Endothelial cell of umbilical vein (primary cell): ENCODE measurements around the gene MTX1. TPM values are rescaled to one million over a fixed set of nuclear protein-coding genes. Genes with fewer than 3 reads are reported as not detected.

ENCODE experiments used
- BruUV-seq: library from RNA; stranded (reverse); fragments of 400-500 nt; replicated peaks from 2 replicates; lab custom pipeline; 2021; lab: Mats Ljungman, UMichigan
- CTCF ChIA-PET: fragments of 300-600, 350-600 bp; sonication (Branson Sonifier 250); formaldehyde crosslinking; loops from one replicate; lab custom pipeline; 2021; ENCODE audit warnings: antibody characterized with exemption, inconsistent platforms; lab: Charles Lee
- POLR2A ChIA-PET: fragments of 300-600, 350-600 bp; sonication (Branson Sonifier 250); formaldehyde crosslinking; loops from one replicate; lab custom pipeline; 2021; ENCODE audit warnings: antibody characterized with exemption, inconsistent platforms; lab: Charles Lee
- DNase-seq: peaks from one replicate; pipeline ENCODE4 v3.0.0-alpha.2; 2011; ENCODE audit warnings: low read depth, low spot score
- FAIRE-seq: peaks from 2 replicates; lab custom pipeline; 2011; peaks lifted over from hg19 to GRCh38; lab: Jason Lieb, UNC
- H2AFZ ChIP-seq: 2 replicates; pipeline ENCODE4 v1.6.0; 2012; ENCODE audit warnings: low read depth, low read length, control low read depth, inconsistent platforms
- H3K27ac ChIP-seq: 2 replicates; pipeline ENCODE4 v1.5.1; 2011; ENCODE audit warnings: low read depth, mild to moderate bottlenecking, control low read depth, low read length, moderate library complexity; ENCODE audit not compliant: insufficient read depth
- H3K27me3 ChIP-seq, 2 experiments: 2 replicates each; pipeline versions ENCODE4 v1.6.0 to v1.6.1; 2011; ENCODE audit warnings: low read length in 2 of 2, mixed read lengths in 1 of 2; ENCODE audit not compliant: control insufficient read depth in 2 of 2, insufficient read depth in 2 of 2
- H3K36me3 ChIP-seq, 2 experiments: 2 replicates in 1 of 2; 3 replicates in 1 of 2; pipeline ENCODE4 v1.5.1; 2011; ENCODE audit warnings: low read length in 2 of 2, mild to moderate bottlenecking in 1 of 2, moderate library complexity in 1 of 2; ENCODE audit not compliant: control insufficient read depth in 2 of 2, insufficient read depth in 2 of 2; ENCODE audit errors: extremely low read depth in 1 of 2
- H3K4me1 ChIP-seq: 3 replicates; pipeline ENCODE4 v1.5.1; 2011; ENCODE audit warnings: mild to moderate bottlenecking, low read length; ENCODE audit not compliant: control insufficient read depth, insufficient read depth; ENCODE audit errors: extremely low read depth
- H3K4me2 ChIP-seq: 2 replicates; pipeline ENCODE4 v1.6.1; 2011; ENCODE audit warnings: low read length, control low read depth, mixed read lengths; ENCODE audit not compliant: insufficient read depth
- H3K4me3 ChIP-seq, 3 experiments: fragments of 200-600 bp in 1 of 3; sonication (generic), shearing (Covaris generic) in 1 of 3; replicated peaks in 1 of 3; 2 replicates each; pipeline ENCODE4 v1.5.1; 2011 to 2016; ENCODE audit warnings: control low read depth in 3 of 3, low read length in 3 of 3, mild to moderate bottlenecking in 2 of 3, inconsistent platforms in 1 of 3, low read depth in 1 of 3, moderate library complexity in 1 of 3; ENCODE audit not compliant: insufficient read depth in 1 of 3
- H3K79me2 ChIP-seq: 2 replicates; pipeline ENCODE4 v1.6.0; 2012; ENCODE audit warnings: low read length, inconsistent platforms; ENCODE audit not compliant: control insufficient read depth, insufficient read depth
- H3K9ac ChIP-seq: replicated peaks from 2 replicates; pipeline ENCODE3; 2011; ENCODE audit warnings: low read length, control low read depth; ENCODE audit not compliant: insufficient read depth; ENCODE audit errors: extremely low read depth
- H3K9me1 ChIP-seq: replicated peaks from 3 replicates; pipeline ENCODE4 v1.6.0; 2011; ENCODE audit warnings: mild to moderate bottlenecking, low read length; ENCODE audit not compliant: control insufficient read depth, insufficient read depth; ENCODE audit errors: extremely low read depth
- H3K9me3 ChIP-seq: replicated peaks from 2 replicates; pipeline ENCODE4 v1.5.1; 2012; ENCODE audit warnings: low read length, inconsistent platforms; ENCODE audit not compliant: control insufficient read depth, insufficient read depth
- H4K20me1 ChIP-seq: replicated peaks from 2 replicates; pipeline ENCODE3; 2011; ENCODE audit warnings: mild to moderate bottlenecking, low read length; ENCODE audit not compliant: control insufficient read depth, insufficient read depth; ENCODE audit errors: extremely low read depth
- CTCF ChIP-seq, 2 donors: IDR thresholded peaks; 1 replicate in 1 of 2; 2 replicates in 1 of 2; pipeline ENCODE4 v1.5.1; 2011; ENCODE audit warnings: low read length in 2 of 2, mild to moderate bottlenecking in 2 of 2, moderate library complexity in 2 of 2, control low read depth in 1 of 2, inconsistent platforms in 1 of 2, low read depth in 1 of 2; ENCODE audit not compliant: insufficient read depth in 1 of 2; ENCODE audit errors: extremely low read depth in 1 of 2
- EZH2 ChIP-seq: IDR thresholded peaks from 2 replicates; pipeline ENCODE4 v1.6.1; 2012; ENCODE audit warnings: borderline replicate concordance, low read depth, mild to moderate bottlenecking, moderate library complexity, low read length, inconsistent platforms; ENCODE audit not compliant: severe bottlenecking
- FOS ChIP-seq: IDR thresholded peaks from 2 replicates; pipeline ENCODE4 v1.6.1; 2011; ENCODE audit warnings: mild to moderate bottlenecking, low read length, moderate library complexity, borderline replicate concordance; ENCODE audit not compliant: insufficient read depth
- GATA2 ChIP-seq: IDR thresholded peaks from 2 replicates; pipeline ENCODE4 v1.7.0; 2011; ENCODE audit warnings: low read depth, mild to moderate bottlenecking, moderate library complexity, mixed read lengths, low read length; ENCODE audit not compliant: insufficient read length, insufficient read depth
- JUN ChIP-seq: IDR thresholded peaks from 2 replicates; pipeline ENCODE4 v1.6.1; 2011; ENCODE audit warnings: borderline replicate concordance, low read depth; ENCODE audit not compliant: insufficient read length, insufficient read depth
- MAX ChIP-seq: IDR thresholded peaks from 2 replicates; pipeline ENCODE4 v1.6.1; 2011; ENCODE audit not compliant: insufficient read depth, insufficient read length
- MYC ChIP-seq: IDR thresholded peaks from one replicate; pipeline ENCODE4 v1.6.1; 2011; ENCODE audit warnings: mild to moderate bottlenecking, low read depth, low read length
- POLR2A ChIP-seq: IDR thresholded peaks from 2 replicates; pipeline ENCODE4 v1.6.1; 2012; ENCODE audit warnings: low read depth, mild to moderate bottlenecking, control low read depth, low read length
- POLR2AphosphoS5 ChIP-seq: IDR thresholded peaks from 2 replicates; pipeline ENCODE4 v1.6.1; 2012; ENCODE audit warnings: low read depth, mild to moderate bottlenecking, control low read depth, low read length, moderate library complexity; ENCODE audit not compliant: insufficient read depth
- dilution Hi-C: fragments of 300-500 bp; cut with MboI; formaldehyde crosslinking; loops from one replicate; pipeline ENCODE4 v1.15.0; 2019; ENCODE audit warnings: low sequenced_read_pairs; ENCODE audit not compliant: extremely low pct_ligation_motif_present
- intact Hi-C: fragments of 100-400 bp; cut with micrococcal nuclease; formaldehyde crosslinking; loops from one replicate; pipeline ENCODE4 v1.10.0; 2022
- polyA plus RNA-seq, 4 experiments: library from polyadenylated mRNA; depleted of rRNA in 3 of 4; stranded (reverse) in 3 of 4; unstranded in 1 of 4; fragments of >200 nt; gene quantifications; 2 replicates each; pipeline versions ENCODE4 v1.2.1 to v1.2.3, GENCODE V29; 2011 to 2012; ENCODE audit warnings: missing spikeins in 1 of 4
- total RNA-seq: library from RNA; stranded (reverse); gene quantifications from 2 replicates; pipeline ENCODE4 v1.2.3, GENCODE V29; 2021

The MTX1 gene
- total and polyA plus RNA-seq, 2 donors (not counting 3 experiments of a cell fraction or from before 2014, with no cell fraction given) = 53.0 to 109 TPM

- Histone ChIP-seq H3K4me1 (peaks cover 16% of the 10 kb centered on the region), H4K20me1 (no peaks in the 10 kb centered on the region), H3K4me2 (peak overlapping the region; percentile 42), H3K79me2 (peaks cover 3% of the 10 kb centered on the region), H3K27me3 (no peaks in the 10 kb centered on the region), H3K9me1 (no peaks in the 10 kb centered on the region), H3K4me3 (no peak overlapping the region), H3K36me3 (peaks cover 3 to 9% of the 10 kb centered on the region in 2 experiments), H3K27ac (peak overlapping the region; percentile 87), H2AFZ (peak overlapping the region; percentile 56), H3K9ac (peak overlapping the region; percentile 67), H3K9me3 (no peaks in the 10 kb centered on the region)
- CTCF ChIA-PET = interaction anchor here (0.6 to 8.3 kb wide), 30 partner anchors 11 to 607 kb away, joined by 3 to 673 read pairs (median 8); partner anchors contain the start of genes ADAM15, DPM3, EFNA1 and LENEP
- intact Hi-C loops = loop anchor here (1.0 kb wide), 5 partner anchors 26 to 121 kb away; partner anchors contain the start of genes DPM3, EFNA1 and SLC50A1
- dilution Hi-C loops = no loop called here
- FAIRE-seq = peak; percentile 81
- POLR2A ChIA-PET = interaction anchor here (0.6 to 1.7 kb wide), 4 partner anchors 27 to 75 kb away, joined by 3 to 5 read pairs (median 4); no protein-coding TSS in a partner anchor
- peak; percentile 86 for DNase-seq
- TF ChIP-seq EZH2 = no peak
- peak; percentile 63 for TF ChIP-seq MAX
- no peak for TF ChIP-seq MYC
- TF ChIP-seq GATA2 = no peak
- TF ChIP-seq FOS = no peak
- no peak for TF ChIP-seq JUN
- TF ChIP-seq POLR2A = no peak
- peak; percentile 38 for TF ChIP-seq POLR2AphosphoS5
- TF ChIP-seq CTCF (IDR thresholded peaks at IDR 0.05; ENCODE audit: extremely low read depth in 1 of 2, insufficient read depth in 1 of 2, low read depth in 1 of 2, low read length in 2 of 2) = no peak
- BruUV-seq = no TSS peak
Observed at GRCh38 chr1:155166471-155167165, 41.9 kb upstream of the MTX1 start.
